Colonic mucosa (tissue), 4 donors: ENCODE results near the gene BHLHE41. TPM values are rescaled to one million over a fixed set of nuclear protein-coding genes. Genes with fewer than 3 reads are reported as not detected.

Experiments
- DNase-seq: peaks from one replicate; pipeline ENCODE4 v3.0.0-alpha.2; 2020
- H3K27ac ChIP-seq: fragments of 200-600 bp; one replicate; pipeline ENCODE4 v1.8.0; 2021
- H3K27me3 ChIP-seq: fragments of 200-600 bp; one replicate; pipeline ENCODE4 v1.8.0; 2021
- H3K36me3 ChIP-seq: fragments of 200-600 bp; one replicate; pipeline ENCODE4 v1.8.0; 2021
- H3K4me1 ChIP-seq: fragments of 200-600 bp; one replicate; pipeline ENCODE4 v1.8.0; 2021; ENCODE audit warnings: mild to moderate bottlenecking
- H3K4me3 ChIP-seq: fragments of 200-600 bp; one replicate; pipeline ENCODE4 v1.8.0; 2021
- H3K9ac ChIP-seq, 2 donors: one replicate each; pipeline ENCODE4 v1.7.0; 2013; ENCODE audit warnings: control low read depth in 2 of 2, low read depth in 2 of 2, low read length in 2 of 2
- H3K9me3 ChIP-seq: fragments of 200-600 bp; one replicate; pipeline ENCODE4 v1.8.0; 2021
- CTCF ChIP-seq: fragments of 200-600 bp; IDR thresholded peaks from one replicate; pipeline ENCODE4 v1.8.0; 2022; ENCODE audit warnings: antibody characterized with exemption, mild to moderate bottlenecking
- intact Hi-C: fragments of 100-400 bp; cut with DNase I; formaldehyde crosslinking; loops from one replicate; pipeline ENCODE4 v1.14.1; 2022
- total RNA-seq, 2 donors: library from RNA; stranded (reverse); fragmentation: NEBNext Ultra II Directional in 1 of 2; extraction: Animal tissue kit (Norgen Biotek cat#: 25700) in 1 of 2; gene quantifications; one replicate each; pipeline ENCODE4 v1.2.1, GENCODE V29; 2021
- donor health status: healthy.
- donor health status: DM: no; HTN: no; CAD: no.
- donor health status: DM: no; HTN: no; CAD: no.

BHLHE41 gene
- total RNA-seq, 2 donors from 2014 or later = 13.3 to 31.8 TPM

DNA sequence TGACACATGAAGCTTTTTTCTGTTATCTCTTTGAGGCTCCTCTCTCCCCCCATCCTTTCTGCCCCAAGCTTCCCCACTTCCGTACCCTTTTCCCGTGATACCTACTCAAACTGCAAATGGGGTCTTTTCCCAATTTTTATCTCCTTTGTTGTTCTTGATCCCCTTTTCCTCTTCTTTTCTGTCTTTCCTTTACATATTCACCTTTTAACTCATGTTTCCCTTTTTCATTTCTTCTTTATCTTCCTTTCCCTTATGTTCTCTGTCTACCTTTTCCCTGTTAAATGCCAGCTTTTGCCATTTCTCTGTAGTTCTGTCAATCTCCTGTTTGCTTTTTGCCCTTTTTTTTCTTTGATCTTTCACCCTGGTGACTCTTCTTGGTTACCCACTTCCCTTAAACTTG lies 2.6 kb upstream of the BHLHE41 start:
- Histone ChIP-seq H3K27me3 (no peaks in the 10 kb centered on the region), H3K9me3 (no peaks in the 10 kb centered on the region), H3K36me3 (no peaks in the 10 kb centered on the region), H3K4me3 (no peak overlapping the region), H3K27ac (no peak overlapping the region), H3K4me1 (no peaks in the 10 kb centered on the region), H3K9ac (no peak overlapping the region)
- TF ChIP-seq CTCF = no peak
- intact Hi-C loops = no loop called here
- DNase-seq = no peak

DNA sequence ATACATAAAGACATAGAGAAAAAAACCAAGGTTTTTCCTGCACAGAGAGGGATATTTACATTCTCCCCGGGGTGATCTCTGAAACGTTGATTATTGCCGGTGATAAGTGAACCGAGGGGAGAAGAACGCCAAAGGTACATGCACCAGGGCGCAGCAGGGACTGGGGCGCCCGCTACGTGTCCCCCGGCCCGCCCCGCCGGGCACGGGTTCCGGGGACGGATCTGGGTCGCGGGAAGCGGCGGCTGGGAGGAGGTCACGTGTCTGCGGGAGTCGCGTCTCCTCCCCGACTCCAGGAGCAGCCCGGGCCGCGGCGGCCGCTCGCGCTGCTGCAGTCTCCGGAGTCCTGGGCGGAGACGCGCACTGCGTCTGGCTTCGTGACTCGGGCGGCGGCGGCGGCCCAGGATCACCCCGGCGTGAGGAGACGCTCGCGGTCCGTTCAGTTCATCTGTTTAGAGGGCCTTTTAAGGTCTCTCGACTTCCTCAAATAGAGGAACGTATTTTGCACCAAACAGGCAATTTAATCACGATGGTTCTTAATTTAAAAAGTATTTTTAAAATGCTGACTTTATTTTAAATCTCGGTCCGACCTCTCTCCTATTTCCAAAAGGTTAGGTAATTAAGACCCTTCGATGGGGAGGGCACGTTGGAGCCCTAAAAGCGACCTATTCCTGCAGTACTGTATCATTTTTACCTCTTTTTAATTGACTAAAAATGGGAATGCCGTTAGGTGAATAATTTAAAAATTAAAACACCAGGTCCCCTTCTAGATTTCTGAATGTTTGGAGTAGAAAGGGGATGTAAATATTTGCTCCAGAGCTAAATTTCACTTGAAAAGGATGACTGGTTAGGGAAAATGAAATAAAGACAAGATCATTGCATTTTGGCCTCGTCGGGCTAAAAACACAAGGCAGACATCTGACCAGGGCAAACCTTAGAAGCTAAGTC lies 1.8 kb upstream of the BHLHE41 start:
- no peaks in the 10 kb centered on the region for H3K27me3 ChIP-seq
- H3K9me3 ChIP-seq = no peaks in the 10 kb centered on the region
- peak overlapping the region; percentile 75 to 89 for H3K9ac ChIP-seq
- DNase-seq = peak; percentile 88
- H3K36me3 ChIP-seq = no peaks in the 10 kb centered on the region
- intact Hi-C loops = no loop called here
- peak overlapping the region; percentile 53 for H3K4me3 ChIP-seq
- H3K27ac ChIP-seq = peak overlapping the region; percentile 86
- no peak for TF ChIP-seq CTCF
- H3K4me1 ChIP-seq = no peaks in the 10 kb centered on the region

- peak; percentile 81 for DNase-seq
- peak overlapping the region; percentile 53 for H3K4me3 ChIP-seq
- no peaks in the 10 kb centered on the region for H3K9me3 ChIP-seq
- TF ChIP-seq CTCF = no peak
- peak overlapping the region; percentile 86 for H3K27ac ChIP-seq
- peak overlapping the region; percentile 75 to 89 for H3K9ac ChIP-seq
- H3K36me3 ChIP-seq = no peaks in the 10 kb centered on the region
- intact Hi-C loops = no loop called here
- H3K27me3 ChIP-seq = no peaks in the 10 kb centered on the region
- H3K4me1 ChIP-seq = no peaks in the 10 kb centered on the region
Observed at GRCh38 chr12:26125400-26126339, 833 bp upstream of the BHLHE41 start.

- no peaks in the 10 kb centered on the region for H3K9me3 ChIP-seq
- peak overlapping the region; percentile 53 for H3K4me3 ChIP-seq
- no peaks in the 10 kb centered on the region for H3K27me3 ChIP-seq
- H3K4me1 ChIP-seq = no peaks in the 10 kb centered on the region
- H3K36me3 ChIP-seq = no peaks in the 10 kb centered on the region
- no peak for DNase-seq
- peak; percentile 4 for TF ChIP-seq CTCF
- H3K9ac ChIP-seq = peak overlapping the region; percentile 65 to 71
- H3K27ac ChIP-seq = peak overlapping the region; percentile 55
- intact Hi-C loops = no loop called here
Observed at GRCh38 chr12:26123482-26123980, 1.3 kb downstream of the BHLHE41 start.
